ENCODE data around the gene SSB.
"Not testable (repeated sequence)": the region's sequence is repeated elsewhere in the genome, so short reads cannot be mapped to it uniquely, and the experiment has no call there.

The SSB gene

GRCh38 chr2:169849710-169850109, 51.0 kb downstream of the SSB start:
- no peak for DNase-seq (ENCODE audit: low read depth)
- H3K4me3 ChIP-seq (ENCODE audit: low read depth, low read length): no peak overlapping the region
- no peak for TF ChIP-seq CTCF (IDR thresholded peaks at IDR 0.05; ENCODE audit: low read depth, low read length, missing control alignments)

DNA sequence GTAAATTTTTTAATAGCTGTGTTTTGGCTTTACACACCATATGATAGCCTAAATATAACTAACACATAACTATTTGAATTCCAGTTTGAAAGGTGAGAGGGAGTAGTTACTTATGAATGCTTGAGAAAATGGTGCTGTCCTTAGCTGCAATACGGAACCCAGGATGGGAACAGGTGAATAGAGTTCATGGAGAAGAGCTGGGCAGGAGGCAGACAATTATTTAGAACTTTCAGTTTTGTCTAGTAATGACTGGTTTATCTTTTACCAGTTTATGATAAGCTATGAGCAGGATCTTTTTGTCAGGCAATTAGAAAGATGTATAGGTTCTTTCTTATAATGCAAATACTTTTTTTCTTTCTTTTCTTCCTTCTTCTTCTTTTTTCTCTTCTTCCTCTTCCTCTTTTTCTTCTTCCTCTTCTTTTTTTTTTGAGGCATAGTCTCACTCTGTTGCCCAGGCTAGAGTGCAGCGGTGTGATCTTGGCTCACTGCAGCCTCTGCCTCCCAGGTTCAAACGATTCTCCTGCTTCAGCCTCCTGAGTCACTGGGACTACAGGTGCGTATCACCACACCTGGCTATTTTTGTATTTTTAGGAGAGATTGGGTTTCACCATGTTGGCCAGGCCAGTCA, 54.5 kb downstream of the SSB start:
- TF ChIP-seq CTCF (IDR thresholded peaks at IDR 0.05; ENCODE audit: low read depth, low read length, missing control alignments): no peak
- H3K4me3 ChIP-seq (ENCODE audit: low read depth, low read length): no peak overlapping the region

DNA sequence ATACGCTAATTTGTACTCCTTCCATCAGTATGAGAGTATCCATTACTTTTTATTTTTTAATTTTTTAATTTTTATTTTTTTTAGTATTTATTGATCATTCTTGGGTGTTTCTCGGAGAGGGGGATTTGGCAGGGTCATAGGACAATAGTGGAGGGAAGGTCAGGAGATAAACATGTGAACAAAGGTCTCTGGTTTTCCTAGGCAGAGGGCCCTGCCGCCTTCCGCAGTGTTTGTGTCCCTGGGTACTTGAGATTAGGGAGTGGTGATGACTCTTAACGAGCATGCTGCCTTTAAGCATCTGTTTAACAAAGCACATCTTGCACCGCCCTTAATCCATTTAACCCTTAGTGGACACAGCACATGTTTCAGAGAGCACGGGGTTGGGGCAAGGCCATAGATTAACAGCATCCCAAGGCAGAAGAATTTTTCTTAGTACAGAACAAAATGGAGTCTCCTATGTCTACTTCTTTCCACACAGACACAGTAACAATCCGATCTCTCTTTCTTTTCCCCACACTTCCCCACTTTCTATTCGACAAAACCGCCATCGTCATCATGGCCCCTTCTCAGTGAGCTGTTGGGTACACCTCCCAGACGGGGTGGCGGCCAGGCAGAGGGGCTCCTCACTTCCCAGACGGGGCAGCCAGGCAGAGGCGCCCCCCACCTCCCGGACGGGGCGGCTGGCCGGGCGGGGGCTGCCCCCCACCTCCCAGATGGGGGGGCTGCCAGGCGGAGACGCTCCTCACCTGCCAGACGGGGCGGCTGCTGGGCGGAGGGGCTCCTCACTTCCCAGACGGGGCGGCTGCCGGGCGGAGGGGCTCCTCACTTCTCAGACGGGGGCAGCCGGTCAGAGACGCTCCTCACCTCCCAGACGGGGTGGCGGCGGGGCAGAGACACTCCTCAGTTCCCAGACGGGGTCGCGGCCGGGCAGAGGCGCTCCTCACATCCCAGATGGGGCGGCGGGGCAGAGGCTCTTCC, 56.9 kb downstream of the SSB start:
- not testable (repeated sequence) for H3K4me3 ChIP-seq (ENCODE audit: low read depth, low read length); DNase-seq (ENCODE audit: low read depth)

More for the DNA sequence above, 54.5 kb downstream of the SSB start:
- DNase-seq (ENCODE audit: low read depth): no peak

DNA sequence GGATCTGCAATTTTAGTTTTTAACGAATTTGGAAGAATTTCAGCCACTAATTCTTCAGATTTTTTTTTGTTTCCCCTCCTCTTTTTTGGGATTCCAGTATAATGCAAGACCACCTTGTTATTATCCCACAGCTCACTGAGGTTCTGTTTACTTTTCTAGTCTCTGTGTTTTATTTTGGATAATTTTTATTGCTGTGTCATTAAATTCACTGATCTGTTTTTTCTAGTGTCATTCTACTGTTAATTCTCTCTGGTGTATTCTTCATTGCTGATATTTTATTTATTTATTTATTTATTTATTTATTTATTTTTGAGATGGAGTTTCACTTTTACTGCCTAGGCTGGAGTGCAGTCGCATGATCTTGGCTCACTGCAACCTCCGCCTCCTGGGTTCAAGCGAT, 60.8 kb downstream of the SSB start:
- TF ChIP-seq CTCF (IDR thresholded peaks at IDR 0.05; ENCODE audit: low read depth, low read length, missing control alignments): no peak
- no peak for DNase-seq (ENCODE audit: low read depth)
- no peak overlapping the region for H3K4me3 ChIP-seq (ENCODE audit: low read depth, low read length)

DNA sequence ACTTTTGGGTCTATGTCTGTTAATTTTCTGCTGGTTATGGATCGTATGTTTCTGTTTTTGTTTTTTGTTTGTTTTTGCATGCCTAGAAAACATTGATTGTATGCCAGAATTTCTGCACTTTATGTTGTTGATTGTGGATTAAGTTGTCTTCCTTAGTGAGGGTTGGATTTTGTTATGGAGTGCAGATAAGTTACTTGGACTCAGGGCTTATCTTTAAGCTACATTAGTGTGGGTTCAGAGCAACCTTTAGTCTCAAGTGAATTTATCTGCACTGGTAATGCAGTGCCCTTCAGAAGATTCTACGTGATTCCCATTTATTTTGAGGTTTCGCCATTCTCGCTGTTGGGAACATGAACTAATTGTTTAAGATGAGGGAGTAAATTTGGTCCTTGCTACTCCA, 61.5 kb downstream of the SSB start:
- TF ChIP-seq CTCF (IDR thresholded peaks at IDR 0.05; ENCODE audit: low read depth, low read length, missing control alignments): no peak
- DNase-seq (ENCODE audit: low read depth): no peak

More for the DNA sequence above, 61.5 kb downstream of the SSB start:
- no peak overlapping the region for H3K4me3 ChIP-seq (ENCODE audit: low read depth, low read length)

Measured in GM12864 (cell line).